ENCODE data around the gene SPEM3. TPM values are rescaled to one million over a fixed set of nuclear protein-coding genes. Genes with fewer than 3 reads are reported as not detected.

Gene SPEM3
- polyA plus RNA-seq, 1 experiment: not detected

GRCh38 chr17:7425756-7426155 is 2.9 kb upstream of the SPEM3 start:
- Histone ChIP-seq H3K4me3 (ENCODE audit: low read depth, low read length) (no peak overlapping the region), H3K27ac (ENCODE audit: low read depth, low read length) (no peak overlapping the region), H3K9me3 (ENCODE audit: control insufficient read depth, insufficient read depth, low read length) (peaks cover 7% of the 10 kb centered on the region; the same call in 1 of the 2 replicates), H3K27me3 (ENCODE audit: control insufficient read depth, insufficient read depth, low read length) (peaks cover 3% of the 10 kb centered on the region)
- TF ChIP-seq, protein P1, sequence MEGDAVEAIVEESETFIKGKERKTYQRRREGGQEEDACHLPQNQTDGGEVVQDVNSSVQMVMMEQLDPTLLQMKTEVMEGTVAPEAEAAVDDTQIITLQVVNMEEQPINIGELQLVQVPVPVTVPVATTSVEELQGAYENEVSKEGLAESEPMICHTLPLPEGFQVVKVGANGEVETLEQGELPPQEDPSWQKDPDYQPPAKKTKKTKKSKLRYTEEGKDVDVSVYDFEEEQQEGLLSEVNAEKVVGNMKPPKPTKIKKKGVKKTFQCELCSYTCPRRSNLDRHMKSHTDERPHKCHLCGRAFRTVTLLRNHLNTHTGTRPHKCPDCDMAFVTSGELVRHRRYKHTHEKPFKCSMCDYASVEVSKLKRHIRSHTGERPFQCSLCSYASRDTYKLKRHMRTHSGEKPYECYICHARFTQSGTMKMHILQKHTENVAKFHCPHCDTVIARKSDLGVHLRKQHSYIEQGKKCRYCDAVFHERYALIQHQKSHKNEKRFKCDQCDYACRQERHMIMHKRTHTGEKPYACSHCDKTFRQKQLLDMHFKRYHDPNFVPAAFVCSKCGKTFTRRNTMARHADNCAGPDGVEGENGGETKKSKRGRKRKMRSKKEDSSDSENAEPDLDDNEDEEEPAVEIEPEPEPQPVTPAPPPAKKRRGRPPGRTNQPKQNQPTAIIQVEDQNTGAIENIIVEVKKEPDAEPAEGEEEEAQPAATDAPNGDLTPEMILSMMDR (IDR thresholded peaks at IDR 0.05; ENCODE audit: low read depth, low read length): no peak
- POLR2A ChIA-PET: interaction anchor here (1.1 kb wide), 1 partner anchor 22 kb away, joined by 4 read pairs; the partner anchor contains the start of gene TMEM256
- CTCF ChIA-PET: interaction anchor here (1.1 to 1.6 kb wide), 2 partner anchors 12 to 135 kb away, joined by 3 read pairs; no protein-coding TSS in a partner anchor
- DNase-seq (ENCODE audit: low read depth, low spot score): no peak

DNA sequence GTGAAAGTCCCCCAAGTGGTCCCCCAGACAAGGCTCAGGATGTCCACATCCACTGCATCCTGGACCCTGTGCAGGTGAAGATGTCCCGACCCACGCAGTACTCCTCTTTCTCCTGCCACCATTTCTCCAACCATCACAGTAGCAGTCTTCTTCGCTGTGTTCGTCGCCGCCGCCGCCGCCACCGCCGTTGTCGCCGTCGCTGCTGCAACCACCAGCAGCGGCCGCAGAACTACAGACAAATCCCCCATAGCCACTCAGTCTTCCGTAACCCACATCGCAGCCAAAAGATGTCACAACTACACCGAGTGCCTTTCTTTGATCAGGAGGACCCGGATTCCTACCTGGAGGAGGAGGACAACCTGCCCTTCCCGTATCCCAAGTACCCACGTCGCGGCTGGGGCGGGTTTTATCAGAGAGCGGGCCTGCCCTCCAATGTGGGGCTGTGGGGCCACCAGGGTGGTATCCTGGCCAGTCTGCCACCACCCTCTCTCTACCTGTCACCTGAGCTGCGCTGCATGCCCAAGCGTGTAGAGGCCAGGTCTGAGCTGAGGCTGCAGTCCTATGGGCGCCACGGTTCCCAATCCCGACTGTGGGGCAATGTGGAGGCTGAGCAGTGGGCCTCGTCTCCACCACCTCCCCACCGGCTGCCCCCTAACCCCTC is 2.3 kb upstream of the SPEM3 start:
- H3K4me3 ChIP-seq (ENCODE audit: low read depth, low read length): no peak overlapping the region
- H3K9me3 ChIP-seq (ENCODE audit: control insufficient read depth, insufficient read depth, low read length): peaks cover 1% of the 10 kb centered on the region; the same call in 1 of the 2 replicates
- CTCF ChIA-PET: interaction anchor here (1.6 kb wide), 1 partner anchor 11 kb away, joined by 3 read pairs; no protein-coding TSS in a partner anchor
- H3K27me3 ChIP-seq (ENCODE audit: control insufficient read depth, insufficient read depth, low read length): peaks cover 3% of the 10 kb centered on the region
- TF ChIP-seq, protein P1 (IDR thresholded peaks at IDR 0.05; ENCODE audit: low read depth, low read length): no peak
- DNase-seq (ENCODE audit: low read depth, low spot score): no peak
- H3K27ac ChIP-seq (ENCODE audit: low read depth, low read length): no peak overlapping the region
- POLR2A ChIA-PET: no interaction called here

DNA sequence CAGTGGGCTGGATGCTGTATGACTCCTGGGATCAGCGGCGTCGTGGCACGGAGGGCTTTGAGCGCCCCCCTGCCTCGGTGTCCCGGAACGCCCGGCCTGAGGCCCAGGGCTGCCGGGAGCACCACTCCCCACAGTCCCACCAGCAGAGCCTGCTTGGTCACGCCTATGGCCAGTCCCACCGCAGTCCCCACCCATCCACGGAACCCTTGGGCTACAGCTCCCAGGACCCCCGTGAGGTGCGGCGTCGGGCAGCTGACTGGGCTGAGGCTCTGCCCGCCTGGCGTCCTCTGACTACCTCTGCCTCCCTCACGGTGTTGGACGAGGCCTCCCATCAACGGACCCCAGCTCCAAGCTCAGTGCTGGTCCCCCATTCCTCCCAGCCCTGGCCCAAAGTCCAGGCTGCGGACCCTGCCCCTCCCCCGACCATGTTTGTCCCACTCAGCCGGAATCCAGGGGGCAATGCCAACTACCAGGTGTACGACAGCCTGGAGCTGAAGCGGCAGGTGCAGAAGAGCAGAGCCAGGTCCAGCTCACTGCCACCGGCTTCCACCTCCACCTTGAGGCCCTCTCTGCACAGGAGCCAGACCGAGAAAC is 1.7 kb upstream of the SPEM3 start:
- peaks cover 3% of the 10 kb centered on the region for H3K27me3 ChIP-seq (ENCODE audit: control insufficient read depth, insufficient read depth, low read length)
- ChIA-PET POLR2A (no interaction called here), CTCF (no interaction called here)
- no peak for DNase-seq (ENCODE audit: low read depth, low spot score)
- no peaks in the 10 kb centered on the region; the same call in 1 of the 2 replicates for H3K9me3 ChIP-seq (ENCODE audit: control insufficient read depth, insufficient read depth, low read length)
- no peak overlapping the region for H3K27ac ChIP-seq (ENCODE audit: low read depth, low read length)
- TF ChIP-seq, protein P1 (IDR thresholded peaks at IDR 0.05; ENCODE audit: low read depth, low read length): no peak
- no peak overlapping the region for H3K4me3 ChIP-seq (ENCODE audit: low read depth, low read length)

DNA sequence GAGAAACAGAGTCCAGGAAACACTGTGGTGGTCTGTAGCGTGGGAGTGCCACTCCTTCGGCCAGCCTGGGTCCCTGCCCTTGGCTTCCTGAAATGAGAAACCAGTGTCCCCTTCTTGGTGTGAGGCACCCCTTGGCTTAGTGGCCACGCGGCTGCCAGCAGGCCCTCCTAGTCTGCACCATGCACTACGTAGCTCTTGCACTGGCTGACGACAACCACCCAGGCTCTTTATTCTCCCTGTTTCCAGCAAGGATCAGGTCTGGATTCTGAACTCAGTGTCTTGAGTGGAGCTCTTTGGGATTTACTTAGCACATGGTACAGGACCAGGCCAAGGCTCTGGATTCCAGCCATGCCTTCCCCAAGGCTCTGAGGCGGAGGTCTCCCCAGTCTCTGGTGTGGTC is 1.1 kb upstream of the SPEM3 start:
- TF ChIP-seq, protein P1 (IDR thresholded peaks at IDR 0.05; ENCODE audit: low read depth, low read length): no peak

DNA sequence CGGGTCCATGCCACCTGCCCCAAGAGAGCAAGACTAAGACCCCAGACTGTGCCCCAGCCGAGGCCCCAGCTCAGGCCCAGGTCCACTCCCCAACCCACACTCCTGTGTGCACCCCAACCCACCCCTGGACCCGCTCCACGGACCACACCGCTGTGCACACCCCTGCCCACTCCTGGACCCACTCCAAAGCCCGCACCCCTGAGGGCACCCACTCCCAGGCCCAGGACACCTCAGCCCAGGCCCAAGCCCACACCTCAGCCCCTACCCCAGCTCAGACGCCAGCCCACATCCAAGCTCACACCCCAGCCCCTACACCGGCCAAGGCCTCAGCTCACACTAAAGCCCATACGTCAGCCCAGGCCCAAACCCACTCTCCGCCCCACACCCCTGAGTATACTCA is 1.1 kb downstream of the SPEM3 start:
- ChIA-PET POLR2A (no interaction called here), CTCF (no interaction called here)
- no peak overlapping the region for H3K27ac ChIP-seq (ENCODE audit: low read depth, low read length)
- no peak for DNase-seq (ENCODE audit: low read depth, low spot score)
- no peak overlapping the region for H3K4me3 ChIP-seq (ENCODE audit: low read depth, low read length)
- H3K27me3 ChIP-seq (ENCODE audit: control insufficient read depth, insufficient read depth, low read length): peaks cover 3% of the 10 kb centered on the region
- no peaks in the 10 kb centered on the region; the same call in 1 of the 2 replicates for H3K9me3 ChIP-seq (ENCODE audit: control insufficient read depth, insufficient read depth, low read length)
- TF ChIP-seq, protein P1 (IDR thresholded peaks at IDR 0.05; ENCODE audit: low read depth, low read length): no peak

More for the DNA sequence above, 1.1 kb upstream of the SPEM3 start:
- ChIA-PET CTCF (no interaction called here), POLR2A (no interaction called here)
- DNase-seq (ENCODE audit: low read depth, low spot score): no peak
- Histone ChIP-seq H3K27me3 (ENCODE audit: control insufficient read depth, insufficient read depth, low read length) (peaks cover 3% of the 10 kb centered on the region), H3K27ac (ENCODE audit: low read depth, low read length) (no peak overlapping the region), H3K9me3 (ENCODE audit: control insufficient read depth, insufficient read depth, low read length) (no peaks in the 10 kb centered on the region; the same call in 1 of the 2 replicates), H3K4me3 (ENCODE audit: low read depth, low read length) (no peak overlapping the region)

All from AG04450 (cell line).